GM18498 (cell line): ENCODE data around the gene KCTD4.
"Not testable (repeated sequence)": the region's sequence is repeated elsewhere in the genome, so short reads cannot be mapped to it uniquely, and the experiment has no call there.

ENCODE experiments used
- ATAC-seq: cut with Tn5 transposase; IDR thresholded peaks from one replicate; pipeline ENCODE4 v1.9.1; 2021; ENCODE audit warnings: mild to moderate bottlenecking, moderate library complexity; ENCODE audit not compliant: unreplicated experiment

Gene KCTD4

GRCh38 chr13:45200701-45201232 is at the start of gene KCTD4:
Gene KCTD4 (minus strand): TSS chr13:45201045. CDS start chr13:45194567, 6,478 bp downstream.
- ATAC-seq, result no peak

- no peak for ATAC-seq
Observed at GRCh38 chr13:45249662-45250061, 48.8 kb upstream of the KCTD4 start.

- ATAC-seq, result not testable (repeated sequence)
Observed at GRCh38 chr13:45244736-45245135, 43.9 kb upstream of the KCTD4 start.

- ATAC-seq, result no peak
Observed at GRCh38 chr13:45243077-45243476, 42.2 kb upstream of the KCTD4 start.

- no peak for ATAC-seq
Observed at GRCh38 chr13:45242524-45242923, 41.7 kb upstream of the KCTD4 start.

GRCh38 chr13:45242070-45242469 is 41.2 kb upstream of the KCTD4 start:
- no peak for ATAC-seq

- no peak for ATAC-seq
Observed at GRCh38 chr13:45240143-45240542, 39.3 kb upstream of the KCTD4 start.

- ATAC-seq, result no peak
Observed at GRCh38 chr13:45238945-45239795, 38.3 kb upstream of the KCTD4 start.

- no peak for ATAC-seq
Observed at GRCh38 chr13:45232591-45232990, 31.7 kb upstream of the KCTD4 start.

GRCh38 chr13:45231722-45232121 is 30.9 kb upstream of the KCTD4 start:
- ATAC-seq, result no peak

GRCh38 chr13:45231305-45231704 is 30.5 kb upstream of the KCTD4 start:
- no peak for ATAC-seq

- ATAC-seq, result no peak
Observed at GRCh38 chr13:45229172-45229571, 28.3 kb upstream of the KCTD4 start.

GRCh38 chr13:45228002-45228401 is 27.2 kb upstream of the KCTD4 start:
- ATAC-seq, result no peak

GRCh38 chr13:45226024-45226423 is 25.2 kb upstream of the KCTD4 start:
- ATAC-seq, result no peak

GRCh38 chr13:45225370-45225769 is 24.5 kb upstream of the KCTD4 start:
- ATAC-seq, result no peak

GRCh38 chr13:45224176-45224575 is 23.3 kb upstream of the KCTD4 start:
- ATAC-seq, result no peak

GRCh38 chr13:45222919-45223318 is 22.1 kb upstream of the KCTD4 start:
- ATAC-seq, result no peak

- ATAC-seq, result no peak
Observed at GRCh38 chr13:45222516-45222915, 21.7 kb upstream of the KCTD4 start.

- no peak for ATAC-seq
Observed at GRCh38 chr13:45220403-45220802, 19.6 kb upstream of the KCTD4 start.

GRCh38 chr13:45219938-45220375 is 19.1 kb upstream of the KCTD4 start:
- no peak for ATAC-seq

GRCh38 chr13:45219123-45219891 is 18.5 kb upstream of the KCTD4 start:
- no peak for ATAC-seq

- no peak for ATAC-seq
Observed at GRCh38 chr13:45218689-45219088, 17.8 kb upstream of the KCTD4 start.
